Umbilical cord (tissue), 2 donors: ENCODE data around the gene RBM18. TPM values are rescaled to one million over a fixed set of nuclear protein-coding genes. Genes with fewer than 3 reads are reported as not detected.

ENCODE experiments used
- DNase-seq: peaks from one replicate; pipeline ENCODE4 v3.0.0-alpha.2; 2015; ENCODE audit warnings: low spot score
- total RNA-seq: library from RNA; depleted of rRNA; stranded (reverse); fragments of >200 nt; gene quantifications from one replicate; pipeline ENCODE4 v1.2.3, GENCODE V29; 2014; ENCODE audit warnings: low replicate concordance; ENCODE audit not compliant: insufficient read depth

RBM18 gene
- total RNA-seq, 1 donor from 2014 or later = 28.6 TPM

DNA sequence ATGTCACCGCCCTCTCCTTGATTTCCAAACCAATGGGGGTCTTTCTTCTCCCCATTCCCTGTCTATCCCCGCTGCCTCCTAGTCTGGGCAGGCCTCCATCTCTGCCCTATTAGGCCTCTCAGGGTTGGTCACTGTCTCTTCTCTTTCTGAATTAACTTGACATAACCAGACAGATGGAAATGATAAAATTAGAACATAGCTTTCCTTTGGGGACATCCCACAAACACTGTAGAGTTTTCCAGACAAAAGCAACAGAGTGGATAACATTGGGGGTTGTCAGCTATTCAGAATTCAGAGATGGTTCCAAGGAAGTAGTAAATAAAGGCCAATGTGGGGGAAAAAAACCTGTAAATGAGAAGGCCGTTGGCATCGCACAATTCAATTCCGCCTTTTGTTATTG, 60.6 kb downstream of the RBM18 start:
- DNase-seq = no peak

- no peak for DNase-seq
Observed at GRCh38 chr9:122202111-122202510, 62.5 kb downstream of the RBM18 start.

GRCh38 chr9:122201641-122202040, 63.0 kb downstream of the RBM18 start:
- no peak for DNase-seq

DNA sequence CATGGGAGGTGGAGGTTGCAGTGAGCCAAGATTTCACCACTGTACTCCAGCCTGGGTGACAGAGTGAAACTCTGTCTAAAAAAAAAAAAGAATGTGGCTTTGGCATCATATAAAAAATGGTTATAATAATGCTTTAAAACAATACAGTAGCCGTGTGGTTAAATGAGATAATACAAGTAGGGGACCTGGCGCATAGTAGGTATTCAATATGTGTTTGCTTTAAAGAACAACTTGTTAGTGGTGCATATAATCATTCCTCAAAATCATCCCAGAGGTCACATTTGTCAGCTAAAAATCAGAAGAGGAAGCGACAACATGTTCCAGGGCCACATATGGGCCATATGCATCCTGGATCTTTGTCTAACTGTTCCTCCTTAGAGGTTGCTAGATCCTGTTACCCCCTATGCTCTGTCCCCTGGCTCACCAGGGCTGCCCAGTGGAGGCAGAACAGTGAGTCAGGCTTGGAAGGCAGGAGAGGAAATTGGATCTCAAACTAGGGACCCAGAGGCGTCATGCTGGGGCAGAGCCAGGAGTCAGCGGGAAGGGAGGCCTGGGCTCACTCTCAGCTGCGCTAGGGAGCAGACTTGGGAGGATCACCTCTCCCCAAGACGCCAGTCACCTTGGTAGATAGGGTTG, 63.6 kb downstream of the RBM18 start:
- DNase-seq = no peak

GRCh38 chr9:122197882-122198281, 66.8 kb downstream of the RBM18 start:
- DNase-seq = no peak

DNA sequence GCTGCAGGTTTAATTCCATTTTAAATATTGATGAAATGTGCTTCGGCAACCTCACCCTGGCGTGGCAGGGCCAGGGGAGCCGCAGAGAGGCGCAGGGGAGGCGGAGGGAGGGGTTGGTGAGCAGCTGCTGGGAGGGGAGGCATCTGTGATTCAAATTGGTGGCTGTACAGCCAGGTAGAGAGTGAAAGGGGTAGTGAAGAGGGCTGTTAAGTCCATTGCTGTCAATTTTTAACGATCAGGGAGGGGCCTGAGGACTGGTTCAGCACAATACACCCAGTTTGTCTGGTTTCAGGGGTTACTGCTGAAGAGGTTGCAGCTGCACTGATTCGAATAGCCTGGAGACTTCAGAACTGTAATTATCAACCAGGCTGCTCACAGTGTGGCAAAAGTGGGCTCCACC, 67.2 kb downstream of the RBM18 start:
- no peak for DNase-seq

- no peak for DNase-seq
Observed at GRCh38 chr9:122195875-122196274, 68.8 kb downstream of the RBM18 start.

DNA sequence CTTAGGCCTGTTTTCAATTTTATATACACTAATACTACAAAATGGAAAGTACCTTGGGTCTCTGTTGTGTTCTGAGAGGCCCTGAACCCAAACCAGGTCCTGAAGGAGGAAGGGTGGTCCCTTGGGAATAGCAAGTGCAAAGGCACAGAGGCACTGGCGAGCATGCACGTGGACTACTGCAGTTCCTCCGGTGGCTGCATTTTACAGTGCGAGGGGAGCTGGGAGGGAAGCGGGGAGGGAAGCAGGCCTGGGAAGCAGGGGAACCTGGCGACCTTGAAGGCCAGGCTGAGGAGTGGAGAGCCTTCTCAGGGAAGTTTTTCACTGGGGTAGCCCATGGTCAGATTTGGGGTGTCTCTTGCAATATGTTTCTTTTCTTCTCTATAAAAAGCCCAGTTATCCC, 71.0 kb downstream of the RBM18 start:
- no peak for DNase-seq

GRCh38 chr9:122192914-122193525, 71.6 kb downstream of the RBM18 start:
- no peak for DNase-seq

DNA sequence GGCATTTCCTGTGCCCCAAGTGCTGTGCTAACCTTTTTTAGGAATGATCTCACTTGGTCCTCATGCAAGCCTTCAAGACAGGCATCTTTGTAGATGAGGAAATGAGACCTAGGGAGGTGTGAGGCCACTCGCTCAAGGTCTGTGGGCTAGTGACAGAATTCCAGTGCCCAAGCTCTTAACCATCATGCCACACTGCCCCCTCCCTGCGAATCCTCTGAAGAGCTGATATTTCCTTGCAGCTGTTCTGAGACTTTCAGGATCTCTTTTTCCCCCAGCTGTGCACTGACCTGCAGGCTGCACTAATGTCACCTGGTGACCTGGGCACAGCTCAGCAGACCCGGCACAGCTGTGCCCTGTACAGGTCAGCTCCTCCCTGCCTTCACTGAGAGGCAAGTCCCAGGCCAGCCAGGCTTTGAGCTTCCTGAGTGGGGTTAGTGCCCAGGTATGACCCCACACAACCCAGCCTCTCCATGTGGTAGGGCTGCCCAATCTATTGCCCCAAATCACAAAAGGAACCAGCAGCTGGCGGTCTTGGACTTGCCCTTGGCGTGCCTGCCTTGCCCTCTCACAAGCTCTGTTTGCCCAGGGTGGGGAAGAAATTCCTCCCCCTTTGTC, 72.3 kb downstream of the RBM18 start:
- no peak for DNase-seq

- no peak for DNase-seq
Observed at GRCh38 chr9:122191584-122191983, 73.1 kb downstream of the RBM18 start.

GRCh38 chr9:122190597-122191381, 73.9 kb downstream of the RBM18 start:
- DNase-seq = no peak

- no peak for DNase-seq
Observed at GRCh38 chr9:122188369-122188768, 76.3 kb downstream of the RBM18 start.

Other genes with a start within 250 kb of the RBM18 start
- gene TTLL11, start 171.5 kb downstream of the RBM18 start, total RNA-seq = 8.9 TPM
- 11.6 TPM for gene NDUFA8, start 105.1 kb downstream of the RBM18 start, total RNA-seq
- gene MORN5, start 104.9 kb downstream of the RBM18 start, total RNA-seq = 23.1 TPM
- 0.72 TPM for gene LHX6, start 35.9 kb downstream of the RBM18 start, total RNA-seq
- gene MRRF, start within 50 bp of the RBM18 start, total RNA-seq = 60.2 TPM
- gene PTGS1, start 106.2 kb upstream of the RBM18 start, total RNA-seq = 22.9 TPM
- gene OR1J1, start 213.1 kb upstream of the RBM18 start, total RNA-seq = 1.4 TPM
- 1.2 TPM for gene OR1J2, start 246.0 kb upstream of the RBM18 start, total RNA-seq